ENCODE data around the gene THUMPD2. TPM values are rescaled to one million over a fixed set of nuclear protein-coding genes. Genes with fewer than 3 reads are reported as not detected.

THUMPD2 gene
- total and polyA plus RNA-seq, 2 experiments from 2014 or later: 5.6 to 5.8 TPM

DNA sequence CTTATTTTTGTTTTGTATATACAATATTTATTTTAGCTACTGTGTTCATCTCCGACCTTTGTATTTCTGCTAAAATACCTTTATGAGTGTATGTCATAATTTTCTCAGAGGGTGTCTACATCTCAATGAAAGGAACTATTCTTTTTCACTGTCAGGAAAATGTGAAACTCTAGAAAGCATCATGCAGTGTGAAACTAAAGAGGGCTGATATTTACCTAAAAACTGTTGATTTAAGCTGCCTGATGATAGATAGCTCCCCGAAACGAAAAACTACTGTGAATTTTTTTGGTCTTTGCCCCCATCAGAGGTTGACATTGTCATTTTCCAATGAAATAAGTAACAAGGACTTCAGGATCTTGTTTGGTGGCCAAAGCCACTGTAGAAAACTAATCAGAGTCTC lies 74.5 kb downstream of the THUMPD2 start:
- Histone ChIP-seq H3K36me3 (ENCODE audit: low read depth) (no peaks in the 10 kb centered on the region), H3K4me3 (no peak overlapping the region), H4K20me1 (ENCODE audit: insufficient read depth) (no peaks in the 10 kb centered on the region), H3F3A (ENCODE audit: insufficient read depth) (no peaks in the 10 kb centered on the region), H3K79me2 (ENCODE audit: insufficient read depth) (no peaks in the 10 kb centered on the region), H2AFZ (no peak overlapping the region), H3K9me2 (ENCODE audit: insufficient read depth) (no peaks in the 10 kb centered on the region), H3K27ac (no peak overlapping the region), H3K9ac (no peak overlapping the region), H3K4me2 (ENCODE audit: unreplicated experiment) (no peak overlapping the region), H3K9me3 (ENCODE audit: low read depth) (peaks cover 6% of the 10 kb centered on the region), H3K27me3 (replicated peaks; ENCODE audit: insufficient read depth) (0 out of 2 replicates have a peak, but pooled peaks cover 4% of the 10 kb centered on the region), H3K4me1 (ENCODE audit: insufficient read depth) (no peaks in the 10 kb centered on the region)
- in situ Hi-C loops (cut with MboI): no loop called here
- DNase-seq: no peak
- WGBS, 2 experiments (ENCODE audit: low coverage in 1 of 2, low lambda C conversion rate in 2 of 2, missing lambda C conversion rate in 2 of 2): 71 to 76% methylated on average over 3 of the region's 3 CpGs
- TF ChIP-seq EZH2phosphoT487 (IDR thresholded peaks at IDR 0.05; ENCODE audit: insufficient read depth, low read depth): no peak
- TF ChIP-seq EZH2 (IDR thresholded peaks at IDR 0.05; ENCODE audit: insufficient read depth, poor library complexity, severe bottlenecking): no peak

DNA sequence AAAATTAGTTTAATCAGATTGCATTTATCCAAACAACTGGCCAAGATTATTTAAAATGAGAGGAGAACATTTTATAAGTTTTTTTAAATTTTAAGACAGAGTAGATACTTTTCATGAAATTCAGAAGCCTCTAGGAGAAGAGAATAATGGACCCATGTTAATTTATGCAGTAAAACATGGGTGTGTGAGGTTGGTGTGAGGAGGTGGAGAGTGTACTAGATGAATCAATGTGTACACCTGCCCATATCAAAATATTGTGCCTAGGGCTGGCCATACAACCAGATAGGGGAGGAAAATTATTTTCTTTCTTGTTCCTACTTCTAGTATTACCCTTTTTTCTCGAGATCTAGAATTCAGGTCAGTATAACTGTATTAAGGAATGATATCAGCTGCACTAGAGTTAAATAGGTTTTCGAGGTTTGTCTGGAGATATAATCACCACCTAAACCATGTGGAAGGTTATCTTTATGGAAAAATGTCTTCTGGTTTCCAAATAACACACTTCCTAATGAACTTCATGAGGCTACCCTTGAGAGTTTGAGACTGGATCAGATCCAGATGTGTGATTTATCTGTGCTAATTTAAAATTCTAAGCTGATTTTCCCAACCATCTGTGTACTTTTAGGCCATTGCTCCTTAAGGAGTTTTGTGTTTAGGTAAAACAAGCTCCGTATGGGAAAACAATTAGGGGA lies 75.7 kb downstream of the THUMPD2 start:
- Histone ChIP-seq H3K9me3 (ENCODE audit: low read depth) (peaks cover 6% of the 10 kb centered on the region), H3K36me3 (ENCODE audit: low read depth) (no peaks in the 10 kb centered on the region), H3K4me1 (ENCODE audit: insufficient read depth) (no peaks in the 10 kb centered on the region), H3K4me2 (ENCODE audit: unreplicated experiment) (no peak overlapping the region), H3K27ac (no peak overlapping the region), H3F3A (ENCODE audit: insufficient read depth) (no peaks in the 10 kb centered on the region), H3K9me2 (ENCODE audit: insufficient read depth) (no peaks in the 10 kb centered on the region), H3K9ac (no peak overlapping the region), H3K27me3 (replicated peaks; ENCODE audit: insufficient read depth) (0 out of 2 replicates have a peak, but pooled peaks cover 4% of the 10 kb centered on the region), H3K79me2 (ENCODE audit: insufficient read depth) (no peaks in the 10 kb centered on the region), H3K4me3 (no peak overlapping the region), H4K20me1 (ENCODE audit: insufficient read depth) (no peaks in the 10 kb centered on the region), H2AFZ (no peak overlapping the region)
- DNase-seq: no peak
- 30 to 33% methylated on average over 3 of the region's 3 CpGs for WGBS, 2 experiments (ENCODE audit: low coverage in 1 of 2, low lambda C conversion rate in 2 of 2, missing lambda C conversion rate in 2 of 2)
- TF ChIP-seq EZH2 (IDR thresholded peaks at IDR 0.05; ENCODE audit: insufficient read depth, poor library complexity, severe bottlenecking): no peak
- TF ChIP-seq EZH2phosphoT487 (IDR thresholded peaks at IDR 0.05; ENCODE audit: insufficient read depth, low read depth): no peak
- in situ Hi-C loops (cut with MboI): no loop called here

DNA sequence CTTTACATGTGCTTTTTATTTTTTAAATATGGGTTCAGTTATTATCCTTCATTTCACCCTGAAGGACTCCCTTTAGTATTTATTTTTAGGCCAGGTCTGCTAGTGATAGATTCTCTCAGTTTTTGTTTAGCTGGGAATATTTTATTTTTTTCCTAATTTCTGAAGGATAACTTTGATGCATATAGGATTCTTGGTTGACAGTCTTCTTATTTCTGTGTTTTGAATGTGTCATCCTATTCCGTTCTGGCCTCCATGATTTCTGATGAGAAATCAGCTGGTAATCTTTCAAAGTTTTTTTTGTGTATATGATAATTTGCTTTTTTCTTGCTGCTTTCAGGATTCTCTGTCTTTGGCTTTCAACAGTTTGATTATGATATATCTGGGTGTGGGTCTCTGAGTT lies 77.9 kb downstream of the THUMPD2 start:
- no peak for TF ChIP-seq EZH2phosphoT487 (IDR thresholded peaks at IDR 0.05; ENCODE audit: insufficient read depth, low read depth)
- TF ChIP-seq EZH2 (IDR thresholded peaks at IDR 0.05; ENCODE audit: insufficient read depth, poor library complexity, severe bottlenecking): no peak
- no peak for DNase-seq

DNA sequence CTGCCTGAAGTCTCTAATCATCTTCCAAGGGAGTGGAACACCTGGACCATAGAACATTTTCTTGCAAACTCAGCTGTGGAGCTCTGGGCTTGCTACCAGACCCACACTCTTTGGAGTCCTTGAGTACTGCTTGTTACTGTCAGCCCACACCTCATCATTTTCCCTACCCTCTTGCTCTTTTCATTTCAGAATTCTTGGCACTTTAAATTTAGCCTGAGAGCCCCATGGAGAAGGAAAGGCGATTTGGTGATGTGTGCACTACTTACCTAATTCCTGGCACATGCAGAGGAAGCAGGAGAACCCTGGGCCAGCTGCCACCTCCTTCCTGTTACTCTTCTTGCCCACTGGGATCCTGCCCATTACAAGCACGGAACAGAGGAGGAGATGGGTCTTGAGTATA lies 81.6 kb downstream of the THUMPD2 start:
- H3K4me2 ChIP-seq (ENCODE audit: unreplicated experiment): no peak overlapping the region
- no peaks in the 10 kb centered on the region for H3K27me3 ChIP-seq (replicated peaks; ENCODE audit: insufficient read depth)
- H3K4me3 ChIP-seq: no peak overlapping the region
- H3K79me2 ChIP-seq (ENCODE audit: insufficient read depth): no peaks in the 10 kb centered on the region
- peaks cover 6% of the 10 kb centered on the region for H3K9me3 ChIP-seq (ENCODE audit: low read depth)
- in situ Hi-C loops (cut with MboI): no loop called here
- no peak for DNase-seq
- no peaks in the 10 kb centered on the region for H4K20me1 ChIP-seq (ENCODE audit: insufficient read depth)
- H2AFZ ChIP-seq: 0 out of 2 replicates have a peak overlapping the region, but pooled peaks have one; percentile 29
- no peaks in the 10 kb centered on the region for H3F3A ChIP-seq (ENCODE audit: insufficient read depth)
- no peak overlapping the region for H3K9ac ChIP-seq
- H3K36me3 ChIP-seq (ENCODE audit: low read depth): no peaks in the 10 kb centered on the region
- 70 to 78% methylated on average over 2 of the region's 2 CpGs for WGBS, 2 experiments (ENCODE audit: low coverage in 1 of 2, low lambda C conversion rate in 2 of 2, missing lambda C conversion rate in 2 of 2)
- H3K27ac ChIP-seq: no peak overlapping the region
- H3K4me1 ChIP-seq (ENCODE audit: insufficient read depth): peaks cover 6% of the 10 kb centered on the region; the same call in 1 of the 2 replicates
- TF ChIP-seq EZH2 (IDR thresholded peaks at IDR 0.05; ENCODE audit: insufficient read depth, poor library complexity, severe bottlenecking) (no peak), EZH2phosphoT487 (IDR thresholded peaks at IDR 0.05; ENCODE audit: insufficient read depth, low read depth) (no peak)
- H3K9me2 ChIP-seq (ENCODE audit: insufficient read depth): no peaks in the 10 kb centered on the region

More for the DNA sequence above, 77.9 kb downstream of the THUMPD2 start:
- Histone ChIP-seq H3K79me2 (ENCODE audit: insufficient read depth) (no peaks in the 10 kb centered on the region), H3K9ac (no peak overlapping the region), H2AFZ (no peak overlapping the region), H3F3A (ENCODE audit: insufficient read depth) (no peaks in the 10 kb centered on the region), H3K9me3 (ENCODE audit: low read depth) (peaks cover 6% of the 10 kb centered on the region), H3K4me1 (ENCODE audit: insufficient read depth) (peaks cover 6% of the 10 kb centered on the region; the same call in 1 of the 2 replicates), H3K9me2 (ENCODE audit: insufficient read depth) (no peaks in the 10 kb centered on the region), H3K27me3 (replicated peaks; ENCODE audit: insufficient read depth) (no peaks in the 10 kb centered on the region), H3K27ac (no peak overlapping the region), H3K4me2 (ENCODE audit: unreplicated experiment) (no peak overlapping the region), H4K20me1 (ENCODE audit: insufficient read depth) (no peaks in the 10 kb centered on the region), H3K4me3 (no peak overlapping the region), H3K36me3 (ENCODE audit: low read depth) (no peaks in the 10 kb centered on the region)
- in situ Hi-C loops (cut with MboI): no loop called here
- WGBS, 2 experiments (ENCODE audit: low coverage in 1 of 2, low lambda C conversion rate in 2 of 2, missing lambda C conversion rate in 2 of 2): 76 to 90% methylated on average over 1 of the region's 1 CpG
